Measurements from ENCODE around the gene SQSTM1.

DNA sequence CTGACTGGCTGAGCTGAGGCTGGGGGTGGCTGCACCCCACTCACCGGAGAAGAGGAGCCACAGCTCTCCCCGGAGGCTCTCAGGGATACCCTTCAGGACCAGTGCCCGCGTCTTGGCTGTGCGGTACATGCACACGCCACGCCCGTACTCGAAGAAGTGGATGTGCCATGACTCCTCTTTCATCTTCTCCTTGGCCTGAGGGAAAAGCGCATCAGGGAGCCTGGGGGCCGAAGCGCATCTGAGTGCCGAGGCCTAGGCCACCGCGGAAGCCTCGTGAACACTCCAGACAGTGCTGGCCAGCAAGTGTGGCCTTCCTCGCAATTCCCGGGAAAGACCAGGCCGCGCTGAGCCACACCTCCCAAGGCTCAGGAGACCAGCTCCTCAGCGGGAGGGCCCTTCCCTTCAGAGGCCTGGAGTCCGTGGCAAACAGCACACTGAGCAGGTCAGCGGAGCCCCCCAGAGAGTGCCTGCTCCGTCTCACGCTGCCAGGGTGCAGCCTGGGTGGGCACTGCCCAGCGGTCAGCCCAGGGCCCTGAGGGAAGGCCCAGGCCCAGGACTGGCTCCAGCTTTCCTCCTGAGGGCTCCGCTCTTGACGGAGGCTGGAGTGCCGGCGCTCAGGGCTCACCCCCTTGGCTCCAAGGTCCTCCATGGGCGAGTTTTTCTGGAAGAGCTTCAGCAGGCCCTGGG, 58.4 kb downstream of the SQSTM1 start:
- TF ChIP-seq EZH2 (IDR thresholded peaks at IDR 0.05; ENCODE audit: low read length, unreplicated experiment): no peak
- TF ChIP-seq, protein P1, sequence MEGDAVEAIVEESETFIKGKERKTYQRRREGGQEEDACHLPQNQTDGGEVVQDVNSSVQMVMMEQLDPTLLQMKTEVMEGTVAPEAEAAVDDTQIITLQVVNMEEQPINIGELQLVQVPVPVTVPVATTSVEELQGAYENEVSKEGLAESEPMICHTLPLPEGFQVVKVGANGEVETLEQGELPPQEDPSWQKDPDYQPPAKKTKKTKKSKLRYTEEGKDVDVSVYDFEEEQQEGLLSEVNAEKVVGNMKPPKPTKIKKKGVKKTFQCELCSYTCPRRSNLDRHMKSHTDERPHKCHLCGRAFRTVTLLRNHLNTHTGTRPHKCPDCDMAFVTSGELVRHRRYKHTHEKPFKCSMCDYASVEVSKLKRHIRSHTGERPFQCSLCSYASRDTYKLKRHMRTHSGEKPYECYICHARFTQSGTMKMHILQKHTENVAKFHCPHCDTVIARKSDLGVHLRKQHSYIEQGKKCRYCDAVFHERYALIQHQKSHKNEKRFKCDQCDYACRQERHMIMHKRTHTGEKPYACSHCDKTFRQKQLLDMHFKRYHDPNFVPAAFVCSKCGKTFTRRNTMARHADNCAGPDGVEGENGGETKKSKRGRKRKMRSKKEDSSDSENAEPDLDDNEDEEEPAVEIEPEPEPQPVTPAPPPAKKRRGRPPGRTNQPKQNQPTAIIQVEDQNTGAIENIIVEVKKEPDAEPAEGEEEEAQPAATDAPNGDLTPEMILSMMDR (conservative IDR thresholded peaks at IDR 0.05; ENCODE audit: low read depth, low read length): no peak

All from PC-3 (cell line).